GM19397 (cell line): ENCODE measurements around the gene GRM7.
A peak's percentile ranks its signal among the peaks of the same experiment; 100 is the strongest.

Experiments
- ATAC-seq: cut with Tn5 transposase; IDR thresholded peaks from one replicate; pipeline ENCODE4 v1.9.1; 2021; ENCODE audit warnings: mild to moderate bottlenecking, moderate library complexity; ENCODE audit not compliant: unreplicated experiment

The GRM7 gene

DNA sequence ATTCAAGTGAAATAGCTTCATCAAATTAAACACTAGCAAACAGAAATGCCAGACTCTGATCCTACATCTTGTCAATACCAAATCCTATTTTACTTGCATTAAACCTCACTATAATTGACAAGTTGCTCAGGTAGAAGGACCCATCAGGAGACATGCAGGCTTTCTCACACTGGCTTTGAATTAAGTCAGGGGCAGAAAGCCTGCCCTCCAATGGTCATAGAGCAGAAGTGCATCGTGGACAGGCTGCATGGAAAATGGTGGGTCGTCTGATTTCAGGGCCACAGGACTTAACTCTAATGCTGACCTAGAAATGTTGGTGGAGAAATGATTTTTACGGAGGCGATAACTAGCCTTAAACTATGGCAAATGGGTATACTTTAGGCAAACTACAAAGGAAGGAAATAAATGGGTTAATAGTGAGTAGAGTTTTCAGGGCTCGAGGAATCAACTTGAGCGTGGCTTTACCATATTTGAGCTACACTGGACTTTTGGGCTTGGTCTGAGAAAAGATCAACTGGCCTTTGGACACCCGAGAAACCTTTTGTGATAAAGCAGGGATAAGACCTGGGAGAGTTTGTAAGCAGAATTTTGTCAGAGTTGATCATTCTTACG, 283.9 kb downstream of the GRM7 start:
- no peak for ATAC-seq

GRCh38 chr3:7146529-7146928, 285.6 kb downstream of the GRM7 start:
- ATAC-seq: no peak

DNA sequence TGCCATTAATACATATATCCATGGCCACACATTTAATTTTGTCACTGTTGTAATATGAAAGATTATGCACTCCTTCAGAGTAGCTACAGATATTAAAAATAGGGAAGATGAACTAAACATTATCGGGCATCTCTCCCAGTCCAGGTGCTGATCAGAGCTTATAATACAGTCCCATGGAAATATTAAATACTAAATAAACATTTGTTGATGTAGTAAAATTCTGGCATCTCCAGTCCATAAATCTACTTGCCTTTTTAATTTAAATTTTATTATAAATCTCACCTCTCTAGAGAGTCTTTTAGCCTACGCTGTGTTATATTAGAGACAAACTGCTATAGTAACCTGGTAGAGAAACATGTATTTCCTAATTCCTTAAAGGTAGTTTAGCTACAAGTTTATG, 297.6 kb downstream of the GRM7 start:
- ATAC-seq: no peak

DNA sequence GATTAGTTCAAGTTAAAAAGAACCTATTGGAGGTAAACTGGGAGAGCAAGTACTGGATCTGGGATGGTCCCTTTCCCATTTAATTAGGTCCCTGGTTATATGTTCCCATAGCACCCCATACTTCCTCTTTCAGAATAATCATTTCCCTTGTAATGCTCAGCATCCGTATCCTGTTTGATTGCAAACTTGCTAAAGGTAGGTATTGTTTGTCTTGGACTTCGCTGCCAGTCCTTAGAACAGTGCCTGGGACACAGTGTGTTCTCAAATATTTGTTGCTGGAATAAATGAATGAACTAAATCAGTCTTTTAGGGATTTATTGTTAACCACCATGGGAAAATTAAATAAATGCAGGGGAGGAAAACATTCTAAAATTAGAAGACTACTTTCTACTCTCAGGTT, 299.8 kb downstream of the GRM7 start:
- no peak for ATAC-seq

DNA sequence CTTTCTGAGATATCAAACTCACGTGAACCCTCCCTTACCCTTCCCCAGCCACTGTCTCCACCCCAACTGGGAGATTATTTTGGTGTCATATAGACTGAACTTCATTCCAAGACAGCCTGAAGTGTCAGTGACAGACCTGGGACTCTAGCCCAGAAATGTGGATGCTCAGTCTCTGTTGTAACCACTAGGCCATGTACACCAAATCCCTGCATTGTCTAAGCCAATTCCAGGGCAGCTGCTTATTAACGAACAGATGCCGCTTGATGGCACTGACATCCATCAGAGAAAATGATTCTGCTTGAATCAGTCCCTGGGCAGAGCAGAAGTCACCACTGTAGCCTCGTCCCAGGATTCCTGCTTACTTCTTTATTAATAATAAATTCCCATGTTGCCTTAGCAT, 305.5 kb downstream of the GRM7 start:
- no peak for ATAC-seq

DNA sequence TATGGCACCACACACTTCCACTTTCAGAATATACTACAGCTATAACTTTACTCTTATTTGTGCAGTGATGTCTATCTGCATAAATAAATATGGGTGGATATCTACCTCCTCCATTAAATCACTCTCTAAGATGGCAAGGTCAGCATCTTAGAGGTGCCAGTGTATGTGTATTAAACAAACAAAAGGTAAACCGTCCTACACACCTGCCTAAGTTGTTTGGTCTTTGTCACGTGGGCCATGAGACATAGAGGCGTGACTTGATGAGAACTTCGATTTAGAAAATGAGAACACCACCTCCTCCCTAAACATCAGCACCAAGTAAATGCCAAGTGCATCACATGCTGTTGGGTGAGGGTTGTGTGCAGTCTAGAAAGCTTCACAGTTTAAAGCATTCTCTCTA, 310.6 kb downstream of the GRM7 start:
- ATAC-seq: no peak

GRCh38 chr3:7172996-7173395, 312.1 kb downstream of the GRM7 start:
- no peak for ATAC-seq

GRCh38 chr3:7188551-7188950, 327.6 kb downstream of the GRM7 start:
- no peak for ATAC-seq

DNA sequence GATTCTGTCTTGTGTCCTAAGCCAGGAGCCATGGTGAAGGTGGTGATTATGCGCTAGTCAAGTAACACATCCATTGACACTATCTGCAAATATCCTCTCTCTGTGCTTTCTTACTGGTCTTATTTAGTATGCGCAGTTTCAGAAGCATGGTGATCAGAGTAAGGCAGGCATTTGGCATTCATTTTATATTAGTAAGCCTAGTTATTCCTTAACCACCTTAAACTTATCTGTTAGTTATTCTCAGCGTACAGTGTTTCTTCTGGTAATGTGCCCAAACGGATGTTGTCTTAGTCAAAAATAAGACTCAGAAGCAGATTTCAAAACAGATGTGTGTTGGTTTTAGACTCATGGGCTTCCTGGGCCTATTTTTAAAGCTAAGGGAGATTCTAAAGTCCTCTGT, 329.2 kb downstream of the GRM7 start:
- ATAC-seq: peak; percentile 77

GRCh38 chr3:7193269-7193668, 332.4 kb downstream of the GRM7 start:
- ATAC-seq: no peak

DNA sequence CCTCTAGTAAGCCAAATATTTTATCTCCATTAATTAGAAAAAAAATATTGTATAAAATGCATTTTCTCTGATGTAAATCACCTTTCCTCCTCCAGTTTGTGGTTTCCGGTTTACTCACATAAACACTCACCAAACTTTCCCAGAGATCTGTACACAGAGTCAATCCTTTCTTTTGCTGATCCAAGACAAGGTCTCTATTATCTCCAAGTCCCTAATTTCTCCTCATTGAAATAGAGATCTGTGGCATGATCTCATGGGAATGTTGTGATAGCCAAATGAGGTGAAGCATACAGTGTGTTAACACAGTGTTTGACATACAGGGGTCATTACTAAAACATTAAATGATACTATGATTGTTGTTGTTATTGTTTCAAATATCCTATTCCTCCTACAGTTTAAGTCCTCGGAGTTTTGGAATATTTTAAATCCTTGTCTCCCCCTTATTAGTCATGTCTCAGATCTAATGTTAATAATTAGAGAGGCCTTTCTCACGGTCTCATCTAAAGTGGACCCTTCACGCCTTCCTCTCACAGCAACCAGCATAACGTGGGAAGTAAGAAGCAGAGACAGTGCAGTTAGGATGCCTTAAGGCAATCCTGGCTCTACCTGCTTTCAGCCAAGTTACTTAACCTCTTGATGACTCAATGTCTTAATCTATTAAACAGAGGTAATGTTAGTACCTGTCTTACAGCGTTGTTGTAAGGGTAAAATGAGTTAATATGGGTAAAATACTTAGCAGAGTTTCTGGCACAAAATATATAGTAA, 333.3 kb downstream of the GRM7 start:
- ATAC-seq: no peak

- no peak for ATAC-seq
Measured at GRCh38 chr3:7195934-7196333, 335.0 kb downstream of the GRM7 start.

DNA sequence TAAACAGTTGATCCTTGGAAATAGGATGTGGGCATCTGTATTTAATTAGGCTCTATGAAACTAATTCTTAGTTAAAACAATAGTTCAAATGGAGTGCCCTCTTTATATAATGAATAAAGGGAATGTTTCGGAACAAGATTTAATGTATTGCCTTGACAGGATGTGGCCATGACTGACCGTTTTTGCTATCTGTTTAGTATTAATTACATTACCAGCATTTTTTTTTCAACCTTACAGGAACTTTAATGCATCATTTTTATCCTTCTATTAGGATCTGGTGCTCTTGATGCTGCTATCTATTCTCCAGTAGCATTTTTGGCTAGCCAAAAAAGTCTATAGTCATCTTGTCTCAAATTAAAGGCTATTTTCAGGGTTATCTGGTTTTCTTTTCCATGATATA, 340.9 kb downstream of the GRM7 start:
- no peak for ATAC-seq

DNA sequence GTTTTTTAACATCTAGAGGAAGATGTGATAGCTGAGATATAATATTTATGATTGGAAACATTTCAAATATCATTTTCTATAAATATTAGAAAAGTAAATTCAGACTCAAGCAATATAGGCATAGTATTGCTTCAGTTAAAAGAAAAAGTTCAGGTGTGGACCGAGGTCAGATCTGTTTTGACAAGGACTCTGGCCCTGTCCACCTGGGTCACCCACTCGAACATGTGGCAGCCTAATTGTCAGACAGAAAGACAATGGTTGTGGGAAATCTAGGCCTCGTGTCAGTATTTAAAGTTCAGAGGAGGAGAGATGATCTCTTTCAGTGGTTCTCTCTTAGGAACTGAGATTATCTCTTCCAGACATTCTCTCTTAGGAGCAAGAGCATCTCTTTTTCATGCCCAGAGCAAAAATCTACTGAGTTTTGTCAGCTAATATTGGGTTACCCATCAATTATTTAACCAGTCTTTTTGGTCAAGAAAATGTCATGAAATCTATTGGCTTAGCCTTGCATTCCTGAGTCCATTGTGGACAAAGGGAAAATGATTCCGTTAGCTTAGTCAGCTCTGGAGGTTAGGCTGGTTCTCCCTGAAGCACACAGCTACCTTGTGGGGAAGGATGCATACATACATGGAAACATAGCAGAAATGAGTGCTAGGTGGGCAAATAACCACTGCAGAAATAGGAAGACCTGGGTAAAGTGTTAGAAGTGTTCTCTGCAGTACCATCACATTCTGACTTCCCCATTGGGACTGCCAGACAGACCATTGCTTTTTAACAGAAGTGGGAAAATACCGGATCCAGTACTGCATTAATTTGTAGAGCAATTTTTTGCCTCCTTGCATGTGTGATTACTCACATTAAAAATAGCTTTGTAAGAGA, 343.3 kb downstream of the GRM7 start:
- peak; percentile 42 for ATAC-seq

DNA sequence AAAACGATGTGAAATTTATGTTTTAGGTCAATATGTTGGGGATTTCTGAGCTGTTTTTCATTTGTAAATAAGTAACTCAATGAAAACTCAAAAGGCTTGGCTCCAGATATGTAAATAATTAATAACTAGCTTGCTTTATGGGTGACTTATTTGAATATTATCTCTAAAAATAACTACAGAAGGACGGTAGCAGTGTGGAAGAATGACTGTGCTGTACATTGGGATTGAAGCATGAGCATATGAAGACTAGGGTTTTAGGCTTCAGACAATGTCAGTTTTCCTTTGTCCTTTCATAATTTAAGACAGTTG, 343.9 kb downstream of the GRM7 start:
- ATAC-seq: peak; percentile 40

DNA sequence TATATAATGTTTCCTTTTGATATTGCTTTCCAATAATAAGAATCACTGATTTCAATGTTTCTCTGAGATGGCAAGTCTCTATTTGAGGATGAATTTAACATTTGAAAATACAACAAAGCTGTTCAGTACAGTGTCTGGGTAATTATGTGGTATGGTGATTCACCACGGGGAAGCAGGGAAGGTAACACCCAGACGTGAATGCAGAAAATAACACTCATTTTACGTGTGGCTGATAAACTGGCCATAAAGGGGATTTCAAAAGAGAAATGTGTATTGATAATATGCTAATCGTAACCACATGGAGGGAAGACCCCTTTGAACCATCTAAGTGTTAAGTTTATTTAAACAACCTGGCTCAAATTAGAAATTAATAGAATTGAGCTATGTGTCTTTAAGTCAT, 344.6 kb downstream of the GRM7 start:
- peak; percentile 57 for ATAC-seq

GRCh38 chr3:7205962-7206361, 345.0 kb downstream of the GRM7 start:
- peak; percentile 66 for ATAC-seq

DNA sequence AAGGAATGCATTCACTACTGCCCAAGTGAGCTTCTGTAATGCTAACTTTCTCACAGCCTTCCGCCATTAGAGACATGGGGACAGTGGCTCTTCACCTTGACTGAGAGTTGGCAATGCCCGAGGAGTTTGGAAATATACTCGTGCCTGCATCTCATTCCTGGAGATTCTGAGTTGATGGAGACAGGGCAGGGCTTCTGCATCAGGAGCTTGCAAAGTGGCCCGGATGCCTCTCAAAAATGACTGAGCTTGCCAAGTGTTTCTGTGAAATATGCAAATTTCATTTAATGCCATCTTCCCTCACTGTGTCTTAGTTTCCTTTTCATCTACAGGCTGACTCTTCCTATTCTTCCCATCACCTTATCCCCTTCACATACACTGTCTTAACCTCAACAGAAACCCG, 346.2 kb downstream of the GRM7 start:
- no peak for ATAC-seq

- ATAC-seq: no peak
Measured at GRCh38 chr3:7207928-7208327, 347.0 kb downstream of the GRM7 start.

DNA sequence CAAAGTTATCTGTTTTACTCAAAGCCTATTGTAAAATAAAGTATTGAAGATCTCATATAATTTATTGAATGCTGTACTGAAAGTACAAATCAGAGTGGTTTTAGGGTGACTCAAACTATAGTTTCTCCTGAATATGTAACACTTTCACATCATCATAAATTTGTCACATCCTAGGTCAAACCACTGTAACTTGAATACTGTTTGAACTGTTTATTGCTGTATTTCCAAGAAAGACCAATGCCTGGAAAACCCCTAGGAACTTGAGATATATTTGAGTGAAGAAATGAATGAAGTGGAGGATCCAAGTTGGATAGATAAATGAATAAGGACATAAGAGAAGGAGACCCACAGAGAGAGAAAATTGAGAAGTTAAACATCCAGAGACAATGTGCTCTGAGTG, 348.2 kb downstream of the GRM7 start:
- ATAC-seq: no peak

GRCh38 chr3:7211740-7212139, 350.8 kb downstream of the GRM7 start:
- ATAC-seq: no peak

DNA sequence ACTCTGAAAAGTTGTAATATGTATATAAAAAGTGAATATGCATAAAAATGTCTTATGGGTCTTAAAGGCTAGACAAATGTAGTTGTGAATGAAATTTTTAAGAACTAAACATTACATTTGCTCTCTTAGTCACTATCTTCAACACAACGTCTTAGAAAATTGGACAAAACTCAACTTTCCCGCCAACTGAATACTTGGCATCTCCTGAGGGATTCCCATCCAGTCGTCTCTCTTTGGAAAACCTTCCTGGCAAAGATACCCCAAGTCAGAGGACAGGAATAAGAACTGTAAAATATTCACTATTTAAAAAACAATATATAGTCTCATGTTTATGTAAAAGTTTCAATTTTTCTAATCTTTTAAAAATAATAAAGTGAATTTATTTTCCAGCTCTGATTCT, 354.8 kb downstream of the GRM7 start:
- ATAC-seq: no peak
